Measurements from ENCODE around the gene HLA-E.

DNA sequence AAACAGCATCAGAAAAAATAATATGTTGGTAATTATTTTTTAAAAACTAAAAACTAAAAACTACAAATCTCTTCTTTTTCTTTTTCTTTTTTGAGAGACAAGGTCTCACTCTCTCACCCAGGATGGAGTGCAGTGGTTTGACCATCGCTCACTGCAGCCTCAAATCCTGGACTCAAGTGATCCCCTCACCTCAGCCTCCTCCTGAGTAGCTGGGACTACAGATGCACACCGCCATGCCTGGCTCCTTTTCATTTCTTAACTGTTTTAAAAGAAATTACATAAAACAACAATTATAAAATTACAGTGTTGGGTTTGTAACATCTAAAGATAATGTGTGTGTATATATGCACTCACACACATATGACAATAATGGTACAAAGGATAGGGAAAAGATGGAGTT, 24.1 kb downstream of the HLA-E start:
- TF ChIP-seq, protein P1, sequence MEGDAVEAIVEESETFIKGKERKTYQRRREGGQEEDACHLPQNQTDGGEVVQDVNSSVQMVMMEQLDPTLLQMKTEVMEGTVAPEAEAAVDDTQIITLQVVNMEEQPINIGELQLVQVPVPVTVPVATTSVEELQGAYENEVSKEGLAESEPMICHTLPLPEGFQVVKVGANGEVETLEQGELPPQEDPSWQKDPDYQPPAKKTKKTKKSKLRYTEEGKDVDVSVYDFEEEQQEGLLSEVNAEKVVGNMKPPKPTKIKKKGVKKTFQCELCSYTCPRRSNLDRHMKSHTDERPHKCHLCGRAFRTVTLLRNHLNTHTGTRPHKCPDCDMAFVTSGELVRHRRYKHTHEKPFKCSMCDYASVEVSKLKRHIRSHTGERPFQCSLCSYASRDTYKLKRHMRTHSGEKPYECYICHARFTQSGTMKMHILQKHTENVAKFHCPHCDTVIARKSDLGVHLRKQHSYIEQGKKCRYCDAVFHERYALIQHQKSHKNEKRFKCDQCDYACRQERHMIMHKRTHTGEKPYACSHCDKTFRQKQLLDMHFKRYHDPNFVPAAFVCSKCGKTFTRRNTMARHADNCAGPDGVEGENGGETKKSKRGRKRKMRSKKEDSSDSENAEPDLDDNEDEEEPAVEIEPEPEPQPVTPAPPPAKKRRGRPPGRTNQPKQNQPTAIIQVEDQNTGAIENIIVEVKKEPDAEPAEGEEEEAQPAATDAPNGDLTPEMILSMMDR (IDR thresholded peaks at IDR 0.05) = no peak
- TF ChIP-seq POLR2A (IDR thresholded peaks at IDR 0.05) (no peak), POLR2AphosphoS5 (IDR thresholded peaks at IDR 0.05; ENCODE audit: insufficient read depth in 1 of 2, low read depth in 1 of 2) (no peak)

All from vagina (tissue), 2 donors.